HCT116 (cell line): ENCODE measurements around the gene LILRA2. TPM values are rescaled to one million over a fixed set of nuclear protein-coding genes. Genes with fewer than 3 reads are reported as not detected.

Experiments
- ATAC-seq: fragments of 200-7000 bp; cut with Tn5 transposase; 2 replicates; pipeline ENCODE4 v1.9.1; 2020; ENCODE audit warnings: mild to moderate bottlenecking, moderate library complexity
- BruUV-seq: library from RNA; stranded (reverse); fragments of 400-500 nt; replicated peaks from 2 replicates; lab custom pipeline; 2021; lab: Mats Ljungman, UMichigan
- CTCF ChIA-PET: fragments of 300-600 bp; sonication (Branson Sonifier 250); formaldehyde crosslinking; loops from one replicate; lab custom pipeline; 2021; ENCODE audit warnings: antibody characterized with exemption; lab: Charles Lee
- POLR2A ChIA-PET: fragments of 300-600, 350-600 bp; sonication (Branson Sonifier 250); formaldehyde crosslinking; loops from one replicate; lab custom pipeline; 2021; ENCODE audit warnings: antibody characterized with exemption; lab: Charles Lee
- RAD21 ChIA-PET, 2 experiments: fragments of 300-600 bp; sonication (Branson Sonifier 250); formaldehyde crosslinking; loops; one replicate each; lab custom pipeline; 2023; ENCODE audit warnings: low total read pairs in 2 of 2; ENCODE audit not compliant: uncharacterized antibody in 2 of 2, unreplicated experiment in 2 of 2, low non-redundant PET in 1 of 2; lab: Charles Lee
- DNase-seq: peaks from one replicate; pipeline ENCODE4 v3.0.0-alpha.2; 2010; ENCODE audit warnings: low read depth, low spot score
- H2AFZ ChIP-seq: fragments of 200-600 bp; shearing (Covaris generic), sonication (generic); 2 replicates; pipeline ENCODE4 v1.6.1; 2017; ENCODE audit warnings: low read depth, mixed run types, mixed read lengths, antibody characterized with exemption, low read length; ENCODE audit not compliant: poor library complexity, severe bottlenecking
- H3K27ac ChIP-seq: 2 replicates; pipeline ENCODE4 v1.5.1; 2012; ENCODE audit warnings: low read depth, low read length
- H3K27me3 ChIP-seq: fragments of 200-600 bp; sonication (generic); 2 replicates; pipeline ENCODE4 v1.6.1; 2016; ENCODE audit warnings: mixed run types, low read length, mixed read lengths; ENCODE audit not compliant: insufficient read depth
- H3K36me3 ChIP-seq, 2 experiments: fragments of 200-500 bp in 1 of 2; fragments of 200-600 bp in 1 of 2; sonication (Bioruptor generic) in 1 of 2; sonication (generic) in 1 of 2; 2 replicates each; pipeline versions ENCODE4 v1.5.1 to v1.6.1; 2014 to 2016; ENCODE audit warnings: low read length in 2 of 2, inconsistent platforms in 1 of 2, mixed read lengths in 1 of 2, mixed run types in 1 of 2; ENCODE audit not compliant: insufficient read depth in 2 of 2, control insufficient read depth in 1 of 2
- H3K4me1 ChIP-seq, 2 experiments: fragments of 200-600 bp in 1 of 2; sonication (generic) in 1 of 2; 2 replicates each; pipeline versions ENCODE4 v1.5.1 to v1.6.1; 2012 to 2017; ENCODE audit warnings: low read length in 2 of 2, inconsistent platforms in 1 of 2, mild to moderate bottlenecking in 1 of 2, mixed read lengths in 1 of 2, mixed run types in 1 of 2, moderate library complexity in 1 of 2; ENCODE audit not compliant: insufficient read depth in 2 of 2, control insufficient read depth in 1 of 2
- H3K4me2 ChIP-seq: fragments of 200-600 bp; sonication (generic); 2 replicates; pipeline ENCODE4 v1.6.1; 2017; ENCODE audit warnings: mixed run types, low read length, mixed read lengths
- H3K4me3 ChIP-seq, 2 experiments: fragments of 200-600 bp in 1 of 2; sonication (generic) in 1 of 2; replicated peaks in 1 of 2; 2 replicates each; pipeline ENCODE4 v1.5.1; 2011 to 2016; ENCODE audit warnings: low read length in 2 of 2, control low read depth in 1 of 2, low read depth in 1 of 2, mild to moderate bottlenecking in 1 of 2, mixed read lengths in 1 of 2, mixed run types in 1 of 2
- H3K79me2 ChIP-seq: fragments of 200-600 bp; sonication (generic); 2 replicates; pipeline ENCODE4 v1.6.1; 2017; ENCODE audit warnings: mild to moderate bottlenecking, mixed run types, low read length, moderate library complexity, mixed read lengths; ENCODE audit not compliant: insufficient read depth
- H3K9ac ChIP-seq: fragments of 200-600 bp; sonication (generic); 2 replicates; pipeline ENCODE4 v1.6.1; 2016; ENCODE audit warnings: low read length, mixed read lengths
- H3K9me2 ChIP-seq: fragments of 200-600 bp; sonication (generic), shearing (Covaris generic); 2 replicates; pipeline ENCODE4 v1.6.1; 2017; ENCODE audit warnings: mixed run types, mild to moderate bottlenecking, moderate library complexity; ENCODE audit not compliant: insufficient read depth
- H3K9me3 ChIP-seq, 2 experiments: fragments of 200-500 bp in 1 of 2; fragments of 200-600 bp in 1 of 2; sonication (Bioruptor generic) in 1 of 2; sonication (generic) in 1 of 2; 2 replicates each; pipeline ENCODE4 v1.6.1; 2014 to 2017; ENCODE audit warnings: low read length in 2 of 2, mixed read lengths in 2 of 2, inconsistent platforms in 1 of 2, low read depth in 1 of 2, mild to moderate bottlenecking in 1 of 2, mixed run types in 1 of 2, moderate library complexity in 1 of 2; ENCODE audit not compliant: control insufficient read depth in 1 of 2, insufficient read depth in 1 of 2
- H4K20me1 ChIP-seq: fragments of 200-600 bp; sonication (generic), shearing (Covaris generic); 2 replicates; pipeline ENCODE4 v1.6.1; 2017; ENCODE audit warnings: mixed run types, mild to moderate bottlenecking, moderate library complexity; ENCODE audit not compliant: insufficient read depth
- ATF3 ChIP-seq: IDR thresholded peaks from 2 replicates; pipeline ENCODE4 v1.6.1; 2012
- CEBPB ChIP-seq: IDR thresholded peaks from 2 replicates; pipeline ENCODE4 v1.6.1; 2012; ENCODE audit warnings: low read depth
- EZH2 ChIP-seq: fragments of 200-600 bp; sonication (generic); IDR thresholded peaks from 2 replicates; pipeline ENCODE4 v1.6.1; 2017; ENCODE audit warnings: antibody characterized with exemption, mixed run types
- EZH2phosphoT487 ChIP-seq: fragments of 200-600 bp; IDR thresholded peaks from 2 replicates; pipeline ENCODE4 v1.6.1; 2018; ENCODE audit warnings: antibody characterized with exemption, borderline replicate concordance
- FOSL1 ChIP-seq: IDR thresholded peaks from 2 replicates; pipeline ENCODE4 v1.6.1; 2012; ENCODE audit warnings: low read depth
- JUND ChIP-seq: IDR thresholded peaks from 2 replicates; pipeline ENCODE4 v1.6.1; 2012
- MAX ChIP-seq: IDR thresholded peaks from 2 replicates; pipeline ENCODE4 v1.6.1; 2012
- REST ChIP-seq: IDR thresholded peaks from 2 replicates; pipeline ENCODE4 v1.6.1; 2012; ENCODE audit warnings: low read depth
- SIN3A ChIP-seq: IDR thresholded peaks from 2 replicates; pipeline ENCODE4 v1.6.1; 2012; ENCODE audit warnings: low read depth
- SRF ChIP-seq: IDR thresholded peaks from 2 replicates; pipeline ENCODE4 v1.6.1; 2012; ENCODE audit warnings: low read depth
- TCF7L2 ChIP-seq: IDR thresholded peaks from 2 replicates; pipeline ENCODE4 v1.7.0; 2011; ENCODE audit warnings: borderline replicate concordance, inconsistent platforms; ENCODE audit not compliant: insufficient read depth, insufficient read length; ENCODE audit errors: extremely low read depth
- ZBTB33 ChIP-seq: IDR thresholded peaks from 2 replicates; pipeline ENCODE4 v1.6.1; 2011; ENCODE audit warnings: mild to moderate bottlenecking, low read length, moderate library complexity; ENCODE audit not compliant: insufficient replicate concordance; ENCODE audit errors: extremely low read depth
- intact Hi-C: fragments of 100-400 bp; cut with micrococcal nuclease; formaldehyde crosslinking; loops from 2 replicates; pipeline ENCODE4 v1.10.0; 2022
- total RNA-seq: library from RNA; stranded (reverse); gene quantifications from one replicate; pipeline ENCODE4 v1.2.1, GENCODE V29; 2021; ENCODE audit not compliant: unreplicated experiment

The LILRA2 gene
- total RNA-seq, 1 experiment from 2014 or later, result not detected

GRCh38 chr19:54608792-54609191, 35.2 kb downstream of the LILRA2 start (continued):
- TF ChIP-seq TCF7L2 (no peak), JUND (no peak), FOSL1 (no peak)

GRCh38 chr19:54609356-54609791, 35.8 kb downstream of the LILRA2 start:
- Histone ChIP-seq H3K9ac (no peak overlapping the region), H3K79me2 (no peaks in the 10 kb centered on the region), H3K9me2 (no peaks in the 10 kb centered on the region), H3K9me3 (no peaks in the 10 kb centered on the region), H3K4me2 (no peak overlapping the region), H2AFZ (no peak overlapping the region), H3K27me3 (peaks cover 24% of the 10 kb centered on the region), H4K20me1 (no peaks in the 10 kb centered on the region), H3K36me3 (no peaks in the 10 kb centered on the region), H3K4me3 (no peak overlapping the region), H3K4me1 (no peaks in the 10 kb centered on the region), H3K27ac (no peak overlapping the region)
- ChIA-PET CTCF (no interaction called here), RAD21 (no interaction called here), POLR2A (no interaction called here)
- BruUV-seq, result no TSS peak
- no peak for DNase-seq
- ATAC-seq, result no peak
- TF ChIP-seq CEBPB, result no peak
- intact Hi-C loops, result no loop called here

GRCh38 chr19:54612428-54612827, 38.8 kb downstream of the LILRA2 start:
- Histone ChIP-seq H3K27ac (no peak overlapping the region), H3K4me3 (no peak overlapping the region), H3K27me3 (peaks cover 5% of the 10 kb centered on the region; the same call in 1 of the 2 replicates), H3K79me2 (no peaks in the 10 kb centered on the region), H3K9me3 (no peaks in the 10 kb centered on the region), H4K20me1 (no peaks in the 10 kb centered on the region), H3K4me1 (no peaks in the 10 kb centered on the region), H3K4me2 (no peak overlapping the region), H3K9me2 (no peaks in the 10 kb centered on the region), H2AFZ (no peak overlapping the region), H3K36me3 (no peaks in the 10 kb centered on the region), H3K9ac (no peak overlapping the region)
- DNase-seq, result no peak
- no peak for ATAC-seq
- RAD21 ChIA-PET, result no interaction called here
- no TSS peak for BruUV-seq
- POLR2A ChIA-PET, result no interaction called here
- CTCF ChIA-PET, result no interaction called here
- intact Hi-C loops, result no loop called here
- no peak for TF ChIP-seq MAX
- no peak for TF ChIP-seq EZH2
- no peak for TF ChIP-seq SRF
- TF ChIP-seq ATF3, result no peak
- TF ChIP-seq REST, result no peak
- no peak for TF ChIP-seq EZH2phosphoT487
- no peak for TF ChIP-seq ZBTB33
- TF ChIP-seq SIN3A, result no peak
